GM19324 (cell line): ENCODE results near the gene FOSB.

Experiments
- ATAC-seq: cut with Tn5 transposase; IDR thresholded peaks from one replicate; pipeline ENCODE4 v1.9.1; 2021; ENCODE audit warnings: mild to moderate bottlenecking, moderate library complexity; ENCODE audit not compliant: unreplicated experiment, low FRiP score

FOSB gene

DNA sequence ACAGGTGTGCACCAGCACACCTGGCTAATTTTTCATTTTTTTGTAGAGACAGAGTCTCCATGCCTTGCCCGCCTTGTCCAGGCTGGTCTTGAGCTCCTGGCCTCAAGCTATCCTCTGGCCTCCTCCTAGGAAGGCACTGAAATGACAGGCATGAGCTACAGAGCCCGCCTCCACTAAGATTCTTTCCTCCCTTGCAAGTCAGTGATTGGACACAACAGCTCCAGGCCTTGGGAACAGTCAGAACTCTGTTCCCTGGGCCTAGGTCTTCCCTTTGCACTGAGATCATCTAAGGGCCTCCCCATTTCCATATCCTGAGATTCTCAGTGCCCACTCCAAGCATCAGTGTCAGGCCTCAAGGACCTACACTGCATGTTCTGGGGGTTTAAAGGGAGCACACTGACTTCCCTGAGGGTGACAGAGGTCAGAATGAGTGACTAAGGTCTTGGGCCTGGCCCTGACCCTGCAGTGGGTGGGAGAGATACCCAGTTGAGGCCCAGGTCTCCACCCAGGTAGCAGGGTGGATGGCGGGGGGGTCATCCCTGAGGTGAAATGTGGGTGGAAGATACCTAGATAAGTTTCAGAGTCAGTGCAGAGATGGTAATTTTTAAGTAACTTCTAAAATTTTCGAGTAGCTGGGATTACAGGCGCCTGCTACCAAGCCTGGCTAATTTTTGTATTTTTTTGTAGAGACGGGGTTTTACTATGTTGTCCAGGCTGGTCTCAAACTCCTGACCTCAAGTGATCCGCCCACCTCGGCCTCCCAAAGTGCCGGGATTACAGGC lies 26.7 kb upstream of the FOSB start:
- no peak for ATAC-seq

DNA sequence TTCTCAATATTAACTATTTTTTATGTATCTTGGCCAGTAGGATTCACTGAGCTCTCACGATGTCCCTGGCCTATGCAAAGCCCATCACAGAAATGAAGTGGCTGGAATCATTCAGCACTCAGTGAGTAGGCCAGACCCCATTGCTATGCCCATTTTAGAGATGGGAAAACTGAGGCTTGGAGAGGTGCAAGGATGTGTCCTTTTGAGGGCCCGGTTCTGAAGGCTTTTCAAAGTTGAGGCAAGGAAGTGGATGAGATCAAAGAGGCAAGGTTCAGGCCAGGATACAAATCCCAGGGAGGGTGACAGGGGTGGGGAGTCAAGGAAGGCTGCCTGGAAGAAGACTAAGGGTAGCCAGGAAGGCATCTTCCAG lies 25.4 kb upstream of the FOSB start:
- no peak for ATAC-seq

DNA sequence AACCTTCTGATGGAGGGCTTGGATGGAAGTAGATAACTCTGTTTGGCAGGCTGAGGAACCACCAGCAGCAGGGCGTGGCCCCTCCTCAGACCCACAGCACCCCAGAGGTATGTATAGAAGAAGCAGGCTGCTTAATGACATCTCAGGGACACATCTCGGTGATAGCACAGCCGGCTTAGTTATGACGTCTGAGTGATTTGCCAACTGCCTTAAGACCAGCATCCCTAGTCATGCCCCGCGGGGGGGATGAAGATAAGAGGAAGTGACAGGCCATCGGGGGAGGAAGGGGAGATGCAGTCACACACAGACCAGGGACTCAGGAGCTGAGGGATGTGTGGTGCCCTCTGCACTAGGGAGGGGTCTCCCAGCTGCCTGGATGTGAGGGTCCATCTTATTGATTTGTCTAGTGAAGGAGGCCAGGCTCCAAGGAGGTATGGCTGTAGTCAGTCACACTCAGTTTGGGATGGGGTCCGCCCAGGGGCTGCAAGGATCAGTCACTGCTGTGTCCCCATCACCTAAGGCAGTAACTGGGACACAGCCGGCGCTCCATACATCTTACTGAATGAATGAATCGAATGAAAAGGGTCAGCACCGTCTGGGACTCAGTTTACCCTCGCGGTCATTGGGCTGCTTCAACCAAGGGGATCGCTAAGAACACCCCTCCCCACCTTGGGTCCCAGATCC lies 24.9 kb upstream of the FOSB start:
- ATAC-seq: no peak

GRCh38 chr19:45443462-45444317 lies 24.1 kb upstream of the FOSB start:
- ATAC-seq: no peak

DNA sequence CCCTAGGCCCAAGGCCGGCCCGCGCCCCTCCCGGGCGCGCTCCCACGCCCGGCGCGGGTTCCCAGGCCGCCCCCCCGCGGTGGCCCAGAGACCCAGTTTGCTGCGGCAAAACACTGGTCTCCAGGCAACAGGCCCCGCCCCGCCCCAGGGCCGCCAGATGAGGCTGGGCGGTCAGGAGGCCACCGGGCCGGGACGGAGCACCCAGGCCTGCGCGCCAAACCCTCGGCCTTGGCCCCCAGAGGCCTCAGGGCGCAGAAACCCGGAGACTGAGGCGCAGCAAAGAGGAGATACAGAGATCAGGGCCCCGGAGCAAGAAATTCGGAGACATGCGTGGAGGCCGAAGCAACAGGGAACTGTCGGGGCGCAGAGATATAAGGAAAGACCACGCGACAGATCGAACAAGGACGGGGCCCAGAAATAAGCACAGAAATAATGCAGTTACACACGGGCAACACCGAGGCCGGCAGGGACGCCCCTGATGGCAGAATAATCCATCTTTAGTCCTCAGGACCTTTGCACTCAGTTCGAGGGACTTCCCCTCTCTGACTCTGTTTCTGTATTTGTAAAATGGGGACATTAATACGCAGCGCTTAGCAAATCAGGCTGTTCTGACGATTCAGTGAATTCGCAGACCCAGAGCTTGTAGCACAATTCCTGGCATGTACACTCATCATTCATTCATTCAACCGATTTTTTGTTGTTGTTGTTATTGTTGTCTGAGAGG lies 23.3 kb upstream of the FOSB start:
- ATAC-seq: peak; percentile 41

DNA sequence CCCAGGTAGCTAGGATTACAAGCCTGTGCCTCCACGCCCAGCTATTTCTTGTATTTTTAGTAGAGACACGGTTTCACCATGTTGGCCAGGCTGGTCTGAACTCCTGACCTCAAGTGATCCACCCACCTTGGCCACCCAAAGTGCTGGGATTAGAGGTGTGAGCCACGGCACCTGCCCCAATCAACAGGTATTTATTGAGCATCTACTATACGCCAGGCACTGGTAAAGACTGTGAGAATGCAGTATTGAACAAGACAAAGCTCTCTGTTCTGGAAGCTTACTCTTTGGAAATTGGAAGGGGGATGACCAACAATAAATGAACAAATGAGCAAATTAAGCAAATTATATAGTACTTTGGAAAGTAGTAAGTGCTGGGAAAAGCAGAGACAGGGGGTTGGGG lies 22.7 kb upstream of the FOSB start:
- no peak for ATAC-seq

GRCh38 chr19:45446295-45446694 lies 21.5 kb upstream of the FOSB start:
- no peak for ATAC-seq

- ATAC-seq: no peak
Observed at GRCh38 chr19:45446944-45447343, 20.9 kb upstream of the FOSB start.

DNA sequence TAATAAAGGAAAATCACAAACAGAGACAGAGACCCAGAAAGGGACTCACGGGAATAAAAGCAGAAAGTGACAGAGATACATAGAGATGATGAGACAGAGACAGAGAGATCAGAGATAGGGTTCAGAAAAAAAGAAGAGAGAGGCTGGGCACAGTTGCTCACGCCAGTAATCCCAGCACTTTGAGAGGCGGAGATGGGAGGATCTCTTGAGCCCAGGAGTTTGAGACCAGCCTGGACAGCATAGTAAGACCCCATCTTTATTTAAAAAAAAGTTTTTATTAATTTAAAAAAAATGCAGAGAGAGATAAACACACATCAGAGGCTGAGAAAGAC lies 19.4 kb upstream of the FOSB start:
- no peak for ATAC-seq

GRCh38 chr19:45448887-45449299 lies 18.9 kb upstream of the FOSB start:
- ATAC-seq: no peak

- ATAC-seq: peak; percentile 12
Observed at GRCh38 chr19:45450012-45450333, 17.8 kb upstream of the FOSB start.

- ATAC-seq: peak; percentile 19
Observed at GRCh38 chr19:45451131-45451849, 16.5 kb upstream of the FOSB start.

DNA sequence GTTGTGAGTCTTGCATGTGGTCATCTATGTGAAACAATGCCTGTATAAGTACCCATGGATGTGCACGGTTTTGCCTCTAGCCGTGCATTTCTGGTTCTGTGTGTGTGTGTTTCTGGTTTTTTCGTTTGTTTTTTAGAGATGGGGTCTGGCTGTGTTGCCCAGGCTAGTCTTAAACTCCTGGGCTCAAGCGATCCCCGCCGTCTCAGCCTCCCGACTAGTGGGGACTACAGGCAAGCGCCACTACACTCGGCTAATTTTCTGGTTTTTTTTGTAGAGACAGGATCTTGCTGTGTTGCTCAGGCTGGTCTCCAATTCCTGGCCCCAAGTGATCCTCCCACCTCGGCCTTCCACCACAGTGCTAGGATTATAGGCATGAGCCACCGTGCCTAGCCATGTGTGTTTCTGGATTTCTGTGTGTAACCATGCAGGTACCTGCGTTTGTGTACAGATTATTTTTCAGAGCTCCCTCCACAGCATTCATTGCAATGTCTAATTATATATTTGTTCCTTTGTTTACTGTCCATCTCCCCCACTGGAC lies 15.9 kb upstream of the FOSB start:
- no peak for ATAC-seq

DNA sequence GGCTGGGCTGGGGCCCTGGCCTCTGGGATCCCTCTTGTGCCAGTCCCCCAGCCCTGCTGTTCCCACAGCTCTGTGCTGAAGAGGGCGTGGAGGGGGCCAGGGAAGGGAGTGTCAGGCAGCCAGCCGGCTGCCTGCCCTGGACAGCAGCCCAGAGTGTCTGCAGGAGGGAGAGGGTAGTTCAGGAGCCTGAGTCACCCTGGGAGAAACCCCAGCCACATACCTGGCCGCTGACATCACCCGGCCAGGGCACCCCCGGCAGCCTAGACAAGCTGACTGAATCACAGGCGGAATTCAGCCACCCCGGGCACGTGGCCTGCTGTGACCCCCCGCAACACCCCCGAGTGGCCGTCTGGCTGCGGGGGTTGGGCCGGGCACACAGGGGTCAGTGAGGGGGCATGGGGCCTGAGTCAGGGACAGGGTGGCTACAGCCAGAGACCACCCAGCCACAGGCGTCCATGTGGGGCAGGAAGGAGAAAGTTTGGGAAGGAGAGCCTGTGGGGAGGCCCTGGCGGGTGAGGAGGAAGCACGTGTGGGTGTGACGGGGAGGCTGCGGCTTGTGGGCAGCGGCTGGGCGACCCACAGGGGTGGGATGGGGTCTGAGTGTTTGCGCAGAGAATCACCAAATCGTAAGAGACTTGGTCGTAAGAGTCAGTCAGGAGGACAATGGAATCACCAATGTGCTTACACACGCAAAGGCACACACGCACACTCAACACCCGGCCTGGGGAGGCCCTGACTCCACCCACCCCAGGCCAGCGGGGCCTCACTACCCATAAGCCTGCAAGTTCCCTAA lies 11.9 kb upstream of the FOSB start:
- ATAC-seq: no peak

DNA sequence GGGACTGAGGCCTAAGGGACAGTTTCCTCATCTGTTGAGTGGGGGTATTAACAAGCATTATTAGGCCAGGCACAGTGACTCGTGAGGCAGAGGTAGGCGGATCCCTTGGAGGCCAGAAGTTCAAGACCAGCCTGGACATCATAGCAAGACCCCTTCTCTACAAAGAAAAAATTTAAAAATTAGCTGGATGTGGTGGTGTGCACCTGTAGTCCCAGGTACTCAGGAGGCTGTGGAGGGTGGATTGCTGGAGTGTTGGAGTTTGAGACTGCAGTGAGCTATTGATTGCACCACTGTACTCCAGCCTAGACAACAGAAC lies 11.3 kb upstream of the FOSB start:
- no peak for ATAC-seq

GRCh38 chr19:45457776-45458175 lies 10.0 kb upstream of the FOSB start:
- ATAC-seq: no peak

- ATAC-seq: no peak
Observed at GRCh38 chr19:45460807-45461347, 6.9 kb upstream of the FOSB start.

GRCh38 chr19:45462174-45462573 lies 5.6 kb upstream of the FOSB start:
- no peak for ATAC-seq

GRCh38 chr19:45463241-45463640 lies 4.6 kb upstream of the FOSB start:
- ATAC-seq: no peak
